Tibial nerve (tissue), 3 donors: Measurements from ENCODE around the gene AGMO.

Experiments used
- POLR2A ChIP-seq, 2 donors: fragments of 450-650 bp; IDR thresholded peaks; one replicate each; pipeline ENCODE4 v1.6.1; 2017; ENCODE audit warnings: antibody characterized with exemption in 2 of 2, mild to moderate bottlenecking in 2 of 2, moderate library complexity in 2 of 2
- TF ChIP-seq, protein P1 (sequence below), 5 experiments: fragments of 200-600 bp in 3 of 5; fragments of 450-650 bp in 2 of 5; sonication (generic) in 3 of 5; IDR thresholded peaks; one replicate each; pipeline ENCODE4 v1.5.1; 2016 to 2019; ENCODE audit warnings: antibody characterized with exemption in 5 of 5, mild to moderate bottlenecking in 3 of 5, moderate library complexity in 2 of 5

- no peak for TF ChIP-seq POLR2A (IDR thresholded peaks at IDR 0.05)
- TF ChIP-seq, protein P1, sequence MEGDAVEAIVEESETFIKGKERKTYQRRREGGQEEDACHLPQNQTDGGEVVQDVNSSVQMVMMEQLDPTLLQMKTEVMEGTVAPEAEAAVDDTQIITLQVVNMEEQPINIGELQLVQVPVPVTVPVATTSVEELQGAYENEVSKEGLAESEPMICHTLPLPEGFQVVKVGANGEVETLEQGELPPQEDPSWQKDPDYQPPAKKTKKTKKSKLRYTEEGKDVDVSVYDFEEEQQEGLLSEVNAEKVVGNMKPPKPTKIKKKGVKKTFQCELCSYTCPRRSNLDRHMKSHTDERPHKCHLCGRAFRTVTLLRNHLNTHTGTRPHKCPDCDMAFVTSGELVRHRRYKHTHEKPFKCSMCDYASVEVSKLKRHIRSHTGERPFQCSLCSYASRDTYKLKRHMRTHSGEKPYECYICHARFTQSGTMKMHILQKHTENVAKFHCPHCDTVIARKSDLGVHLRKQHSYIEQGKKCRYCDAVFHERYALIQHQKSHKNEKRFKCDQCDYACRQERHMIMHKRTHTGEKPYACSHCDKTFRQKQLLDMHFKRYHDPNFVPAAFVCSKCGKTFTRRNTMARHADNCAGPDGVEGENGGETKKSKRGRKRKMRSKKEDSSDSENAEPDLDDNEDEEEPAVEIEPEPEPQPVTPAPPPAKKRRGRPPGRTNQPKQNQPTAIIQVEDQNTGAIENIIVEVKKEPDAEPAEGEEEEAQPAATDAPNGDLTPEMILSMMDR (IDR thresholded peaks at IDR 0.05), result no peak
Observed at GRCh38 chr7:15558756-15559155, 3.1 kb downstream of the AGMO start.
